DOHH2 (cell line): Measurements from ENCODE around the gene POLR1D.

ENCODE experiments used
- H3F3A ChIP-seq: fragments of 200-600 bp; sonication (generic), shearing (Covaris generic); 2 replicates; pipeline ENCODE4 v1.6.0; 2016; ENCODE audit warnings: antibody characterized with exemption, mild to moderate bottlenecking; ENCODE audit not compliant: control insufficient read depth, insufficient read depth
- H3K27ac ChIP-seq: fragments of 200-600 bp; sonication (generic); 2 replicates; pipeline ENCODE4 v1.5.1; 2014; ENCODE audit warnings: low read depth, mild to moderate bottlenecking, low read length, moderate library complexity
- H3K27me3 ChIP-seq: fragments of 200-600 bp; sonication (generic); 2 replicates; pipeline ENCODE4 v1.6.1; 2014; ENCODE audit warnings: mild to moderate bottlenecking, low read length, mixed read lengths; ENCODE audit not compliant: control insufficient read depth
- H3K36me3 ChIP-seq: fragments of 200-600 bp; sonication (generic); 2 replicates; pipeline ENCODE4 v1.6.1; 2014; ENCODE audit warnings: mild to moderate bottlenecking, low read length, moderate library complexity, mixed read lengths; ENCODE audit not compliant: control insufficient read depth
- H3K4me1 ChIP-seq: fragments of 200-600 bp; sonication (generic); 2 replicates; pipeline ENCODE4 v1.6.1; 2014; ENCODE audit warnings: mild to moderate bottlenecking, low read length, mixed read lengths; ENCODE audit not compliant: control insufficient read depth
- H3K4me2 ChIP-seq: fragments of 200-600 bp; sonication (generic); 2 replicates; pipeline ENCODE4 v1.6.0; 2014; ENCODE audit warnings: mild to moderate bottlenecking, low read length, moderate library complexity
- H3K4me3 ChIP-seq: fragments of 200-600 bp; sonication (generic); 2 replicates; pipeline ENCODE4 v1.5.1; 2014; ENCODE audit warnings: mild to moderate bottlenecking, low read length, mixed read lengths
- H3K79me2 ChIP-seq: fragments of 200-600 bp; sonication (generic); 2 replicates; pipeline ENCODE4 v1.6.1; 2014; ENCODE audit warnings: mild to moderate bottlenecking, low read length, mixed read lengths; ENCODE audit not compliant: control insufficient read depth
- H3K9me2 ChIP-seq: fragments of 200-600 bp; sonication (generic); replicated peaks from 2 replicates; pipeline ENCODE4 v1.6.1; 2014; ENCODE audit warnings: mild to moderate bottlenecking, low read length, mixed read lengths; ENCODE audit not compliant: control insufficient read depth
- H3K9me3 ChIP-seq: fragments of 200-600 bp; sonication (generic); 2 replicates; pipeline ENCODE4 v1.6.1; 2014; ENCODE audit warnings: antibody characterized with exemption, low read length, mixed read lengths; ENCODE audit not compliant: control insufficient read depth, insufficient read depth
- H4K20me1 ChIP-seq: fragments of 200-600 bp; sonication (generic); 2 replicates; pipeline ENCODE4 v1.6.0; 2014; ENCODE audit warnings: low read depth, mild to moderate bottlenecking, antibody characterized with exemption, low read length, moderate library complexity; ENCODE audit not compliant: control insufficient read depth, insufficient read depth
- EZH2phosphoT487 ChIP-seq: fragments of 200-600 bp; sonication (generic); IDR thresholded peaks from 2 replicates; pipeline ENCODE4 v1.6.1; 2017; ENCODE audit warnings: borderline replicate concordance, mild to moderate bottlenecking, antibody characterized with exemption, low read length, moderate library complexity, mixed read lengths
- TF ChIP-seq, protein P1 (sequence below): fragments of 200-600 bp; sonication (generic); IDR thresholded peaks from one replicate; pipeline ENCODE4 v1.5.1; 2014; ENCODE audit warnings: antibody characterized with exemption, mild to moderate bottlenecking, low read depth, low read length; ENCODE audit not compliant: poor library complexity, severe bottlenecking

The POLR1D gene, protein sequence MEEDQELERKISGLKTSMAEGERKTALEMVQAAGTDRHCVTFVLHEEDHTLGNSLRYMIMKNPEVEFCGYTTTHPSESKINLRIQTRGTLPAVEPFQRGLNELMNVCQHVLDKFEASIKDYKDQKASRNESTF

GRCh38 chr13:27621366-27622101 is at the start of gene POLR1D:
TSS of gene POLR1D (plus strand) at chr13:27621892. CDS start at chr13:27621984, 92 bp downstream.
- Histone ChIP-seq H3K27ac (peak within 1 kb of the TSS; percentile 84), H3K9me3 (no peaks in the 10 kb centered on the region), H3K4me3 (peak within 1 kb of the TSS; percentile 88), H3K36me3 (peaks cover 48% of the 10 kb centered on the region), H3K9me2 (no peaks in the 10 kb centered on the region), H3K4me1 (peaks cover 53% of the 10 kb centered on the region), H3K4me2 (peak within 1 kb of the TSS; percentile 91), H4K20me1 (peaks cover 22% of the 10 kb centered on the region), H3K27me3 (no peaks in the 10 kb centered on the region), H3K79me2 (peaks cover 90% of the 10 kb centered on the region), H3F3A (peaks cover 7% of the 10 kb centered on the region)
- TF ChIP-seq, protein P1, sequence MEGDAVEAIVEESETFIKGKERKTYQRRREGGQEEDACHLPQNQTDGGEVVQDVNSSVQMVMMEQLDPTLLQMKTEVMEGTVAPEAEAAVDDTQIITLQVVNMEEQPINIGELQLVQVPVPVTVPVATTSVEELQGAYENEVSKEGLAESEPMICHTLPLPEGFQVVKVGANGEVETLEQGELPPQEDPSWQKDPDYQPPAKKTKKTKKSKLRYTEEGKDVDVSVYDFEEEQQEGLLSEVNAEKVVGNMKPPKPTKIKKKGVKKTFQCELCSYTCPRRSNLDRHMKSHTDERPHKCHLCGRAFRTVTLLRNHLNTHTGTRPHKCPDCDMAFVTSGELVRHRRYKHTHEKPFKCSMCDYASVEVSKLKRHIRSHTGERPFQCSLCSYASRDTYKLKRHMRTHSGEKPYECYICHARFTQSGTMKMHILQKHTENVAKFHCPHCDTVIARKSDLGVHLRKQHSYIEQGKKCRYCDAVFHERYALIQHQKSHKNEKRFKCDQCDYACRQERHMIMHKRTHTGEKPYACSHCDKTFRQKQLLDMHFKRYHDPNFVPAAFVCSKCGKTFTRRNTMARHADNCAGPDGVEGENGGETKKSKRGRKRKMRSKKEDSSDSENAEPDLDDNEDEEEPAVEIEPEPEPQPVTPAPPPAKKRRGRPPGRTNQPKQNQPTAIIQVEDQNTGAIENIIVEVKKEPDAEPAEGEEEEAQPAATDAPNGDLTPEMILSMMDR, result no peak
- no peak for TF ChIP-seq EZH2phosphoT487

DNA sequence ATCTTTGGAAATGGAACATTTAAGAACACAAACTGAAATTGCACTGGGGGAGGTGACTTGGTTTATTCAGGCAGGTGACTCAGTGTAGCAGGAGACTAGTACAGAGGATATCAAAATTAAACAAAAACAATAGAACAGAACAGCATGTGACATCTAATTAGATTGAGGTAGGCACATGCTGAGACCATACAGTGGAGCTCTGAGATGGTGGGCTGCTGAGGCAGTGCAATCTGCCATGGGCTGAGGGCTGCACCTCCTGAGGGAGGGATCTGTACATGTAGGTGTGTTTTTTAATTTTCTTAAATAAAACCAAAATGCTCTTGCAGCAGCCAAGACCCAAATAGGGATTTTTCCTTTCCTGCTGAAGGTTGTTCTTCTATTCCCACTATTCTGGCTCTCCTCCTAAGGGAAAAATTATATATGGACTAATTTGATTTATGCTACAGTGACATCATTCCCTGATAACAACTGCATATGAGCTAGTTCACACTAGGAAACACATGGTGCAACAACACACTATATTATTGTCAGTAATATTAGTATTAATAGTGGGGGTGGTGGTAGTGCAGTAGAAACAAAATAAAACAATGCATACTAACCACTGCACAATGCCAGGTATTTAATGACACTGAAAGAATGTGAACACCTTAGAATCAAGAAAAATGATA is 49.3 kb upstream of the POLR1D start:
- Histone ChIP-seq H3K27me3 (no peaks in the 10 kb centered on the region), H3K79me2 (no peaks in the 10 kb centered on the region), H3K4me2 (no peak overlapping the region), H3K9me3 (no peaks in the 10 kb centered on the region), H4K20me1 (no peaks in the 10 kb centered on the region), H3K4me1 (no peaks in the 10 kb centered on the region), H3F3A (no peaks in the 10 kb centered on the region), H3K9me2 (no peaks in the 10 kb centered on the region), H3K4me3 (no peak overlapping the region), H3K36me3 (peaks cover 5% of the 10 kb centered on the region), H3K27ac (no peak overlapping the region)
- TF ChIP-seq EZH2phosphoT487, result no peak
- TF ChIP-seq, protein P1, result no peak

DNA sequence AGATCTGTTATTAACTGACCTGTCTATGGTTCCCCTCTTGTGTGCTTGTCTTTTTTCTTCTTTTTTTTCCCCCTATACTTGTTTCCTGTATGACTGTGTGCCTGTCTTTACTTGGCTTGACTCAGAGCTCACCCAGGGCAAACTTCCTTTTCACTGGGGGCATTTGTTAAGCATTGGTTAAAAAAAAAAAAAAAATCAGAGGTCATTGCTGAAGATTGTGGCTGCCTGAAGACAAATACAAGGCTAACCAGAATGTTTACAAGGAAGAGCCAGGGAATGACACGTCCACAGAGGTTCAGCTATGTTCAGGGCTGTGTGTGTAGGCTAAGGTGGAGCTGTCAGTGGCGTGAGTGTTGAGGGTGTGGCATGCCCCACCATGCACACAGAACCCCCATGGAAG is 48.4 kb upstream of the POLR1D start:
- no peak for TF ChIP-seq EZH2phosphoT487
- TF ChIP-seq, protein P1, result no peak
- no peaks in the 10 kb centered on the region for H3K36me3 ChIP-seq
- H3K27me3 ChIP-seq, result no peaks in the 10 kb centered on the region
- no peaks in the 10 kb centered on the region for H3F3A ChIP-seq
- H3K4me2 ChIP-seq, result no peak overlapping the region
- H3K9me3 ChIP-seq, result no peaks in the 10 kb centered on the region
- H3K9me2 ChIP-seq, result no peaks in the 10 kb centered on the region
- no peaks in the 10 kb centered on the region for H3K4me1 ChIP-seq
- no peak overlapping the region for H3K27ac ChIP-seq
- no peaks in the 10 kb centered on the region for H3K79me2 ChIP-seq
- H3K4me3 ChIP-seq, result no peak overlapping the region
- H4K20me1 ChIP-seq, result no peaks in the 10 kb centered on the region
